Osteoblast (primary cell): ENCODE measurements around the gene IL34. TPM values are rescaled to one million over a fixed set of nuclear protein-coding genes. Genes with fewer than 3 reads are reported as not detected.

Experiments
- DNase-seq: peaks from one replicate; pipeline ENCODE4 v3.0.0; 2011; ENCODE audit warnings: low spot score, mixed read lengths; ENCODE audit not compliant: insufficient read length; ENCODE audit errors: missing footprints
- H2AFZ ChIP-seq: 2 replicates; pipeline ENCODE4 v1.6.0; 2011; ENCODE audit warnings: mild to moderate bottlenecking, low read length
- H3K27ac ChIP-seq: 2 replicates; pipeline ENCODE4 v1.5.1; 2011; ENCODE audit warnings: mild to moderate bottlenecking, low read depth, low read length, moderate library complexity
- H3K27me3 ChIP-seq: 2 replicates; pipeline ENCODE4 v1.6.0; 2012; ENCODE audit warnings: mild to moderate bottlenecking, control low read depth, inconsistent platforms, low read length, moderate library complexity; ENCODE audit not compliant: insufficient read depth
- H3K36me3 ChIP-seq: 2 replicates; pipeline ENCODE4 v1.5.1; 2011; ENCODE audit warnings: mild to moderate bottlenecking, low read length, control low read depth, moderate library complexity; ENCODE audit not compliant: insufficient read depth
- H3K4me1 ChIP-seq: 2 replicates; pipeline ENCODE4 v1.5.1; 2011; ENCODE audit warnings: mild to moderate bottlenecking, low read length, control low read depth, moderate library complexity; ENCODE audit not compliant: insufficient read depth
- H3K4me2 ChIP-seq: 2 replicates; pipeline ENCODE4 v1.6.0; 2011; ENCODE audit warnings: mild to moderate bottlenecking, low read length; ENCODE audit not compliant: insufficient read depth
- H3K4me3 ChIP-seq: fragments of 200-600 bp; sonication (generic); 3 replicates; pipeline ENCODE4 v1.5.1; 2012; ENCODE audit warnings: mild to moderate bottlenecking, low read length, inconsistent platforms; ENCODE audit not compliant: insufficient read depth
- H3K79me2 ChIP-seq: 2 replicates; pipeline ENCODE4 v1.6.0; 2012; ENCODE audit warnings: mild to moderate bottlenecking, low read length, control low read depth, inconsistent platforms; ENCODE audit not compliant: insufficient read depth
- H3K9me3 ChIP-seq: 2 replicates; pipeline ENCODE4 v1.5.1; 2011; ENCODE audit warnings: low read depth, low read length, control low read depth
- H4K20me1 ChIP-seq: 2 replicates; pipeline ENCODE4 v1.6.0; 2012; ENCODE audit warnings: mild to moderate bottlenecking, low read length, control low read depth; ENCODE audit not compliant: insufficient read depth
- CTCF ChIP-seq: IDR thresholded peaks from 2 replicates; pipeline ENCODE4 v1.5.1; 2011; ENCODE audit warnings: mild to moderate bottlenecking, low read depth, low read length, moderate library complexity; ENCODE audit errors: extremely low read depth
- total RNA-seq: library from RNA; depleted of rRNA; stranded (reverse); fragments of >200 nt; gene quantifications from 2 replicates; pipeline ENCODE4 v1.2.3, GENCODE V29; 2012

The IL34 gene
- total RNA-seq, 1 donor = 9.4 TPM

- no peak for DNase-seq
- Histone ChIP-seq H3K4me3 (no peak overlapping the region), H3K4me1 (peaks cover 44% of the 10 kb centered on the region), H3K79me2 (no peaks in the 10 kb centered on the region), H3K4me2 (no peak overlapping the region), H3K27me3 (no peaks in the 10 kb centered on the region), H3K9me3 (no peaks in the 10 kb centered on the region), H3K27ac (no peak overlapping the region), H2AFZ (no peak overlapping the region), H3K36me3 (peaks cover 4% of the 10 kb centered on the region), H4K20me1 (no peaks in the 10 kb centered on the region)
- no peak for TF ChIP-seq CTCF
Observed at GRCh38 chr16:70695331-70696070, 49.1 kb downstream of the IL34 start.

- H3K4me2 ChIP-seq = no peak overlapping the region
- no peaks in the 10 kb centered on the region for H4K20me1 ChIP-seq
- peaks cover 3% of the 10 kb centered on the region for H3K79me2 ChIP-seq
- peaks cover 4% of the 10 kb centered on the region for H3K36me3 ChIP-seq
- DNase-seq = no peak
- no peak overlapping the region for H3K4me3 ChIP-seq
- peaks cover 50% of the 10 kb centered on the region for H3K4me1 ChIP-seq
- no peak for TF ChIP-seq CTCF
- H2AFZ ChIP-seq = no peak overlapping the region
- no peaks in the 10 kb centered on the region for H3K9me3 ChIP-seq
- H3K27me3 ChIP-seq = no peaks in the 10 kb centered on the region
- no peak overlapping the region for H3K27ac ChIP-seq
Observed at GRCh38 chr16:70696355-70696754, 50.0 kb downstream of the IL34 start.

- TF ChIP-seq CTCF = no peak
- Histone ChIP-seq H3K4me1 (peaks cover 47% of the 10 kb centered on the region), H3K27me3 (no peaks in the 10 kb centered on the region), H3K36me3 (peaks cover 4% of the 10 kb centered on the region), H2AFZ (no peak overlapping the region), H3K9me3 (no peaks in the 10 kb centered on the region), H3K27ac (no peak overlapping the region), H3K4me2 (no peak overlapping the region), H4K20me1 (no peaks in the 10 kb centered on the region), H3K79me2 (peaks cover 5% of the 10 kb centered on the region), H3K4me3 (no peak overlapping the region)
- DNase-seq = no peak
Observed at GRCh38 chr16:70696952-70697593, 50.7 kb downstream of the IL34 start.

- H3K27ac ChIP-seq = no peak overlapping the region
- H3K4me3 ChIP-seq = no peak overlapping the region
- H3K36me3 ChIP-seq = peaks cover 4% of the 10 kb centered on the region
- H3K4me1 ChIP-seq = peaks cover 47% of the 10 kb centered on the region
- H3K9me3 ChIP-seq = no peaks in the 10 kb centered on the region
- H3K4me2 ChIP-seq = no peak overlapping the region
- no peak overlapping the region for H2AFZ ChIP-seq
- H3K27me3 ChIP-seq = no peaks in the 10 kb centered on the region
- no peak for DNase-seq
- H3K79me2 ChIP-seq = peaks cover 6% of the 10 kb centered on the region
- peak; percentile 14 for TF ChIP-seq CTCF
- no peaks in the 10 kb centered on the region for H4K20me1 ChIP-seq
Observed at GRCh38 chr16:70697594-70698170, 51.3 kb downstream of the IL34 start.
